ENCODE results near the gene MTHFR.

Gene MTHFR

DNA sequence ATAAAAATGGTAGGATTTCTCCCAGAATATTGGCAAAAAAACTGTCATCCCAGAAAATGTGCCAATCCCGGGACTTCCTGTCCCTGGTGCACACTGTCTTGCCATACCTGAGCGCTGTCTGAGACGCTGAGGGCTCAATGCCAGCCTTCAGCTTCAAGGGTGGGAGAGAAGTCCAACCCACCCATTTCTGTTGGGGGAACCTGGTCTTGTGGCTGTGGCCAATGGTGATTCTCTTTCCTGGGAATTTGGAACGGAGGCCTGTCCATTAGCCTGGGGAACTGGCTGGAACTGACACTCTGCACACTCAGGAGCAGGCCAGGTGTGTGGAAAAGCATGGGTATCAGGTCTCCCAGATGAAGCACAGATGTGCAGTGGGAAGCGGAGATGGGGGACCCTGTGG, 6.7 kb downstream of the MTHFR start:
- TF ChIP-seq, protein P1, sequence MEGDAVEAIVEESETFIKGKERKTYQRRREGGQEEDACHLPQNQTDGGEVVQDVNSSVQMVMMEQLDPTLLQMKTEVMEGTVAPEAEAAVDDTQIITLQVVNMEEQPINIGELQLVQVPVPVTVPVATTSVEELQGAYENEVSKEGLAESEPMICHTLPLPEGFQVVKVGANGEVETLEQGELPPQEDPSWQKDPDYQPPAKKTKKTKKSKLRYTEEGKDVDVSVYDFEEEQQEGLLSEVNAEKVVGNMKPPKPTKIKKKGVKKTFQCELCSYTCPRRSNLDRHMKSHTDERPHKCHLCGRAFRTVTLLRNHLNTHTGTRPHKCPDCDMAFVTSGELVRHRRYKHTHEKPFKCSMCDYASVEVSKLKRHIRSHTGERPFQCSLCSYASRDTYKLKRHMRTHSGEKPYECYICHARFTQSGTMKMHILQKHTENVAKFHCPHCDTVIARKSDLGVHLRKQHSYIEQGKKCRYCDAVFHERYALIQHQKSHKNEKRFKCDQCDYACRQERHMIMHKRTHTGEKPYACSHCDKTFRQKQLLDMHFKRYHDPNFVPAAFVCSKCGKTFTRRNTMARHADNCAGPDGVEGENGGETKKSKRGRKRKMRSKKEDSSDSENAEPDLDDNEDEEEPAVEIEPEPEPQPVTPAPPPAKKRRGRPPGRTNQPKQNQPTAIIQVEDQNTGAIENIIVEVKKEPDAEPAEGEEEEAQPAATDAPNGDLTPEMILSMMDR (IDR thresholded peaks at IDR 0.05), result no peak
- Histone ChIP-seq H3K36me3 (peaks cover 36 to 59% (median 47%) of the 10 kb centered on the region in 3 donors), H3K27ac (peak overlapping the region in 1 of 2 donors; percentile 63), H3K4me3 (no peak overlapping the region), H3K9me3 (no peaks in the 10 kb centered on the region), H3K27me3 (no peaks in the 10 kb centered on the region), H3K4me1 (peaks cover 0 to 52% (median 25%) of the 10 kb centered on the region in 4 donors)
- intact Hi-C loops (cut with DNase I; ENCODE audit: low total_unique reads), result no loop called here
- DNase-seq, result peak in 1 of 2 donors; percentile 48

DNA sequence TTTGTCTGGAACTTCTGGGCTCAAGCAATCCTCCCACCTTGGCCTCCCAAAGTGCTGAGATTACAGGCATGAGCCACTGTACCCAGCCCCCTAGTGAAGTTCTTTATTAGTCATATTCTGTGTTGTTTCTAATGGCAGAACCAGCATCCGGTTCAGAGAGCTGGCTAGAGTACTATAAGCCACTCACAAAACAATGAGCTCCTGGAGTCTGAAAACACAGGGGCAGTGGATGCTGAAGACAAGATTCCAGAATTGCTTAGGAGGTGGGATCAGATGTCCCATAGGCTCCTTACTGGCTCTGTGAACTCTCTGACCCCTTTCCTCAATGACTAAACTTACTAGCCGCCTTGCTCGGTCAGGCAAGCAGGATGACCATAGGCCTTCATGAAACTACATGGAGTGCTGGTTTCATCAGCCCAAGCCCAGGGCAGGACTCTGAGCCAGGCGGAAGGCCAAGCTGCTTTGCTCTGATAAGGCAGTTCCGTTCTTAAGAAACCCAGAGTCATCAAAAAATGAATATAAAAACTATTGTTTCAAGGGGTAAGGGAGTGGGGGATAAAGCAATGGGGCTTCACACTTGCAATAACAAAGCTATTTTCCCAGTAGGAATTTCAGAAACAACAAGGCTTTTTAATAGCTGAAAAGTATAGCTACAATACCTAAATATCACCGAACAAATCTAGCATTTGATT, 8.1 kb downstream of the MTHFR start:
- Histone ChIP-seq H3K9me3 (no peaks in the 10 kb centered on the region), H3K27me3 (no peaks in the 10 kb centered on the region), H3K36me3 (peaks cover 41 to 71% (median 59%) of the 10 kb centered on the region in 3 donors), H3K4me1 (peaks cover 0 to 40% (median 16%) of the 10 kb centered on the region in 4 donors), H3K27ac (peak overlapping the region; percentile 63 to 69), H3K4me3 (no peak overlapping the region)
- intact Hi-C loops (cut with DNase I; ENCODE audit: low total_unique reads), result no loop called here
- DNase-seq, result peak; percentile 81 to 87
- TF ChIP-seq, protein P1 (IDR thresholded peaks at IDR 0.05), result no peak

DNA sequence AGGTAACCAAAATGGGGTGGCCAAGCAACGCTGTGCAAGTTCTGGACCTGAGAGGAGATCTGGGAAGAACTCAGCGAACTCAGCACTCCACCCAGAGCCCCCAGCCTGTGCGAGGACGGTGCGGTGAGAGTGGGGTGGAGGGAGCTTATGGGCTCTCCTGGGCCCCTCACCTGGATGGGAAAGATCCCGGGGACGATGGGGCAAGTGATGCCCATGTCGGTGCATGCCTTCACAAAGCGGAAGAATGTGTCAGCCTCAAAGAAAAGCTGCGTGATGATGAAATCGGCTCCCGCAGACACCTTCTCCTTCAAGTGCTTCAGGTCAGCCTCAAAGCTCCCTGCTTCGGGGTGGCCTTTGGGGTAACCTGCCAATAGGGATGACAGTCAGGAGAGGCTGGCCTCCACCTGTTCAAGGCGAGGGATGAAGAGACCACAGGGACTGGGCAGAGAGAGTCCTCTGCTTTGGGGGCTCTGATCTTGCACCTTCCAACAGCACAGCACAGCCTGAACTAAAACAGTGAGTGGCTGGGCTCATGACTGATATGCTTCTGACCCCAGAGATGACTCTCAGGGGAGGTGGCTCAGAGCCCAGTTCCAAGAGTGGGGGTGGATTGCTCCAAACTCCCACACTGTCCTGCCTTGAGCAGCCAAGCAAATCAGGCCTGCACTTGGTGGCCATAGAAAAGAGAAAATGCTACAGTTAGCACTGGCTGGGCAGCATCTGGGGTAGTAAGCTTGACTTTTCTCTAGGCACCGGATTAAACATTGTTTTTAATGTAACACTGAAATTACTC, 9.5 kb downstream of the MTHFR start:
- peaks cover 0 to 37% (median 12%) of the 10 kb centered on the region in 4 donors for H3K4me1 ChIP-seq
- no peaks in the 10 kb centered on the region for H3K9me3 ChIP-seq
- DNase-seq, result peak in 1 of 2 donors; percentile 63
- H3K27me3 ChIP-seq, result no peaks in the 10 kb centered on the region
- H3K36me3 ChIP-seq, result peaks cover 46 to 76% (median 59%) of the 10 kb centered on the region in 3 donors
- H3K4me3 ChIP-seq, result no peak overlapping the region
- H3K27ac ChIP-seq, result peak overlapping the region; percentile 63 to 69
- intact Hi-C loops (cut with DNase I; ENCODE audit: low total_unique reads), result no loop called here
- TF ChIP-seq, protein P1 (IDR thresholded peaks at IDR 0.05), result no peak

DNA sequence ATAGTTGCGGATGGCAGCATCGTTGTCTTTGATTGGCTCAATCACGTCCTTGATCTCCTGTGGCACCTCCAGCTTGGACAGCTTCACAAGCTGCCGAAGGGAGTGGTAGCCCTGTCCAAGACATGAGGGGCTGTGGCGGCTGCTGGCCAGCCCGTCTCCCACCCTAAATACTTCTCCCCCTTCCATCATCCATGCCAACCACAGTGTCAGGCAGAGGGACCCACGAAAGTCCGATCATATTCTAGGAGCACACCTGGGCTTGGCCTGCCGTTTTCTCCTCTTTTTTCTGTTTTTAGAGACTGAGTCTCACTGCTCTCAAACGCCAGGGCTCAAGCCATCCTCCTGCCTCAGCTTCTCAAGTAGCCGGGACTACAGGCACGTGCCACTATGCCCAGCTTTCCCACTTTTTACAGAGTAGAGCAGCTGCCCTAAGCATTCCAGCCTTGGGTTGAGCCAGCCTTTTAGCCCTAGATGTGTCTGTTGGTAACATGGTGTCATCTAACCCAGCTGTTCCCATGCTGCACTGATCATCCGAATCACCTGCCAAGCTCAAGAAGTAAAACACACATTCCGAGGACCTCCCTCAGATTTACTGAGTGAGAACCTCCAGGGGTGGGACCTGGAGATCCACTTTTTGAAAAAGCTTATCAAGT, 10.4 kb downstream of the MTHFR start:
- Histone ChIP-seq H3K9me3 (no peaks in the 10 kb centered on the region), H3K27ac (peak overlapping the region; percentile 50 to 69), H3K4me3 (no peak overlapping the region), H3K27me3 (no peaks in the 10 kb centered on the region), H3K36me3 (peaks cover 38 to 70% (median 50%) of the 10 kb centered on the region in 3 donors), H3K4me1 (peaks cover under 1 to 44% (median 18%) of the 10 kb centered on the region in 4 donors)
- TF ChIP-seq, protein P1 (IDR thresholded peaks at IDR 0.05), result no peak
- DNase-seq, result no peak
- intact Hi-C loops (cut with DNase I; ENCODE audit: low total_unique reads), result no loop called here

DNA sequence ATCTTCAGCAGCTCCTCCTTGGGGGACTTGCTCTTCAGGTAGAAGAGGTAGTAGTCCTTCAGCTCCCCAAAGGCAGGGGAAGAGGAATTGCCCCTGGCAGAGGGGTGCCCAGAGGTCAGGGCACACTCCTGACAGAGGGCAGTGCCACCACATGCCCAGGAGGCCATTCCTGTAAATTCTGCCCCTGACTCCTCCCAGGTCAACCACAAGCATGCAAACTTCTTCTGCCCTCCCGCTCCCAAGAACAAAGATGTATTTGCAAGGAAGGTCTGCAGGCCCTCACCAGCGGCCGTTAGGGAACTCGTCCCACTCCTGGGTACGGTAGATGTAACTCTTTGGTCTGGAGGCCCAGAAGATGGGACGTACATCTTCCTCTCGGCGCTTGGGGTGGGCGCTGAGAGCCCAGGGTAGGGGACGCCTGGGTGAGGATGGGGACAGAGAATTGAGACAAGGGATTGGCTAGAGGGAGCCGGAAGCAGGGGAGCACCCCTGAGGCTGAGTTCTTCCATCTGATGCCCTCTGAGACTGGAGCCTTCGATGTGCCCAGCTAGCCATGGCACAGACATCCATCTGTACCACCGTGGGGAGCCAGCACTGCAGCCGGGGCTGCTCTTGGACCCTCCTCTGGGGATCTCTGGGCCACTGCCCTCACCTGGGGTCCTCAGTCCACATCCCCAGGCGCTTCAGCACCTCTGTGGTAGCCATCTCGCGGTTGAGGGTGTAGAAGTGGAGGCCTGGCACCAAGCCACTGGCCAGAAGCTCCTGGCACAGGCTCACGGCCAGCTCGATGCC, 11.1 kb downstream of the MTHFR start:
- Histone ChIP-seq H3K36me3 (peaks cover 31 to 70% (median 43%) of the 10 kb centered on the region in 3 donors), H3K4me1 (peaks cover 6 to 51% (median 26%) of the 10 kb centered on the region in 4 donors), H3K4me3 (no peak overlapping the region), H3K9me3 (no peaks in the 10 kb centered on the region), H3K27ac (peak overlapping the region; percentile 18 to 50), H3K27me3 (no peaks in the 10 kb centered on the region)
- TF ChIP-seq, protein P1 (IDR thresholded peaks at IDR 0.05), result no peak
- intact Hi-C loops (cut with DNase I; ENCODE audit: low total_unique reads), result no loop called here
- no peak for DNase-seq

Measured in tibial artery (tissue), 4 donors.